LNCAP (cell line): Measurements from ENCODE around the gene TMEM212.

Experiments used
- TF ChIP-seq, protein P1 (sequence below): fragments of 450-650 bp; IDR thresholded peaks from 2 replicates; pipeline ENCODE4 v1.5.1; 2017; ENCODE audit warnings: mild to moderate bottlenecking

TMEM212 gene

DNA sequence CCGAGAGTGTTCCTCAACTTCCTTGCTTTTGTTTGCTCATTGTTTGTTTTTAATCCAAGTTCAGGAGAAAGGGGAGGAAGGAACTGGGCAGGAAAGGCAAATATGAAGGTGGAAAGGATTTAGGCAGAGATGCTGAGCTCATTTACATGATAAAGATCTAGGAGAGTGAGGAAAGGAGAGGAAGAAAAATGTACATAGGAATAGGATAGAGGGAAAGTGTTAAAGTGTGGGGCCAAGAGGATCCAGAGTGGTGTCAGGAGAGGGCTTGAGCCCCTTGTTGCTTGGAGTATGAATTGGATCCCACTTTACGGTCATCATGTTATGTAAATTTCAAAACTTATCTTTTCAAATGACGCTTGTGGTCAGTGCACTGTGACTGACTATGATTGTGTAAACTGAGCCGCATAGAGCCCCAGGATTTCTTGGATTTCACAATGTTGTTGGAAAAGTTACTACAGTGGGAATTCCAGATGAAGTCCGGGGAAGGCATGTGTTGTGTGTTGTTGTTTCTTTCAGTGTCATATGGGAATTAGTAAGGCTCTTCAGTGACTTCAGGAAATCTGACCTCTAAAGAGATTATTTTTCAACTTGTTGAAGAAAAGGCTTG, 17.8 kb upstream of the TMEM212 start:
- TF ChIP-seq, protein P1, sequence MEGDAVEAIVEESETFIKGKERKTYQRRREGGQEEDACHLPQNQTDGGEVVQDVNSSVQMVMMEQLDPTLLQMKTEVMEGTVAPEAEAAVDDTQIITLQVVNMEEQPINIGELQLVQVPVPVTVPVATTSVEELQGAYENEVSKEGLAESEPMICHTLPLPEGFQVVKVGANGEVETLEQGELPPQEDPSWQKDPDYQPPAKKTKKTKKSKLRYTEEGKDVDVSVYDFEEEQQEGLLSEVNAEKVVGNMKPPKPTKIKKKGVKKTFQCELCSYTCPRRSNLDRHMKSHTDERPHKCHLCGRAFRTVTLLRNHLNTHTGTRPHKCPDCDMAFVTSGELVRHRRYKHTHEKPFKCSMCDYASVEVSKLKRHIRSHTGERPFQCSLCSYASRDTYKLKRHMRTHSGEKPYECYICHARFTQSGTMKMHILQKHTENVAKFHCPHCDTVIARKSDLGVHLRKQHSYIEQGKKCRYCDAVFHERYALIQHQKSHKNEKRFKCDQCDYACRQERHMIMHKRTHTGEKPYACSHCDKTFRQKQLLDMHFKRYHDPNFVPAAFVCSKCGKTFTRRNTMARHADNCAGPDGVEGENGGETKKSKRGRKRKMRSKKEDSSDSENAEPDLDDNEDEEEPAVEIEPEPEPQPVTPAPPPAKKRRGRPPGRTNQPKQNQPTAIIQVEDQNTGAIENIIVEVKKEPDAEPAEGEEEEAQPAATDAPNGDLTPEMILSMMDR: no peak

DNA sequence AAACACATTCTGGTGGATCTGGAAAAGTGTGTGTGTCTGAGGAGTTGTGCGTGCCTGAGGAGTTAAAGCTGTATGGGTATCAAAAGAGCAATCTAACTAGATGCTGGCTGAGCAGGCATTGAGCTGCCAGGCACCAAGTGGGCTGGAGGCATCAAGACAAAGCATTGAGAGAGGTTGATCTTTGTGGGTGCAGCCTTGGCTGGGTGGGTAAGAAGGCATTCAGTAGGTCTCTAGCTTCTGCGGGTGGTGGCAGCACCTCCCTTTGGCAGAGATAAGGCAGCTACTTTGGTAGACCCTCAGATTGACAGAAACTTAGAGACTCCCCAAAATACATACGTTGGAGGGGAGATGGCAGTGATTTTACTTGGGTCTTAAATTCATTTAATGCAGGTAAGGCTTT, 15.8 kb upstream of the TMEM212 start:
- TF ChIP-seq, protein P1: no peak

DNA sequence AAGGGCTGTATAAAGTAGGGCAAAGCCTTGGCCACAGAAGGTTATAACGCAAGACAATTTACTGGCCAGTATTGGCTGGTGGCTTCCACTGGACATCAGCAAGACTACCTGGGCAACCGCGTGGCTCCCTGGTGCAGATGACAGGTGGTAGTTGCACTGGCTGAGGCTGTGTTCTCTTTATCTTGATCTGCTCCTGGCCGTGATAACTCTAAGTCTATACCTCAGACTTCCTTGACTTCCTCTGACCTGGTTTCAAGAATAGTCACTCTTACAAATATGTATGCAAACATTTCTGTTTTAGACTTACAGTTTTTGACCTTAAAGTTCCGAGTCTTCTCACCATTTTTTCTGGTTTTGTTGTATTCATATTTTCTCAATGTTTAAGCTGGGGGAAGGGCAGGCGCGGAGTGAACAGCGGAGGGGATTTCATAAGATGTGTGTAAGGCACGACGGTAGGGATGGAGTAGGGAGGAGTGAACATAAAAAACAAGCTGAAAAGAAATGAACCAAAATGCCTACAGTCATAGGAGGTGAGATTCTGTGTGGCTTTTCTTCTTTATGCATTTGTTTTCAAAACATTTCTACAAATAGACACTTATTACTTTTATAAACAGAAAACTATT, 15.2 kb upstream of the TMEM212 start:
- TF ChIP-seq, protein P1: no peak

DNA sequence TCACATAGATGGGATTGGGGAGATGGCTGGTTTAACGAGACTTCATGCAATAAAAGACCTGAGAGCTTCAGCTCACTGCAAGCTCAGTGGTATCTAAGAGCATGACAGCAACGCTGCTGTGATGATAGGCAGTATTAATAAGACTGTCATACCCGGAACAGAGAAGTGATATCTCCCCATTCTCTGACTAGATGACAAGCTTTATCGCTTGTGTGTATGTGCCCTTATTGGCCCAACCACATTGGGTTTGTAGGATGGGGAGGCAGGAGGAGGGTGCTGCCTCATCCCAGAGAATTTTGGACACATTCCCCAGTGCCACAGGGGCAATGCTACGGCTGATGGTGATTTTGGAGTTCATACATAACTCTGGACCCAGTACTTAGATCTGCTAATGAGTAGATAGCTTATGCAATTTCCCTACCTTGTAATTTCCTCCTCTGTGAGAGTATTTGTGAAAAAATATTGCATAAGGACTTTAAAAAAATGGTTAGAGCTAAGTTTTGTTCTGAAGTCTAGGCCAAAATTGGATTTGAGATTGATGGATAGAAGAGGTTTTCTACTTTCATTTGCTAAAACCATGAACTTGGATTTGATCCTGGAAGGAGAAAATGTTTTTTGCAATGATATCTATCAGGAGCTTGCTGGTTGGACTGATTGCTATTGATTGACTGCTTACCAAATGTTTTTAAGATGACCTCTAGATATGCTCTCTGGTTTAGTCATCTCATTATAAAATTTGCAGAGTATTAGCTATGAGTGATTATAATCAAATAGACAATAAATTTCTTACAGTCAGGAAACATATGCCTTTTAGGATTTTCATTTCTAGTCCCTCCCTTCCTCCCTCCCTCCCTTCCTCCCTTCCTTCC, 14.0 kb upstream of the TMEM212 start:
- TF ChIP-seq, protein P1: no peak

DNA sequence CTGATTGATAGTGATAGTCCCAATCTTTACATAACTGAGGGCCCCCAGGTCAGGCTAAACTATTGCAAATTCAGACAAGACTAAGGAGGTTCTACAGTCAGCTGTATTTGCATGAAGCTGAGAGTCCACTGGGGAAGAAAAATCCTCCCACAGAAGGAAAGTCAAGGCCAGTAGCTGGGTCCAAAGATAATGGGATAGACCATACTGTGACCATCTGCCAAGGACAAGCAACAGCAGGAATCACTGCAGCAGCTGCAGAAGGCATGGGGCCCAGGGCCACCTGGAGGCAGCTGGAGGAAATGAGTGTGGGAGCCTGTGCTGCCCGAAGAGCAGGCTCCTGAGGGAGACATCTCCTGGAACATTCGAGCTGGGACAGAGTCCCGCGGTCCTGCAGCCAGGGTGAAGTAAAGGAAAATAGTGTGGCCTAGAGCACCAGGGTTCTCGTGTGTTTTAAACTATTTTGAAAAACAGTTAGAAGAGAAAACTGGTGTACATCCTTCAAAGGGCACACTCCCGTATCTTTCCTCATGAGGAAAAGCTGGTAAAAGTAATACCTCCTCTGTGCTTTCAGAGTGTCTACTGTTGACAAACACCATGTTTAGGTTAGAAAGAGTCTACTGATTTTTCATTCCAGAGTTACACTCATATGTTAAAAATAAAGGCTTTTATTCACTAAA, 13.2 kb upstream of the TMEM212 start:
- TF ChIP-seq, protein P1: peak; percentile 73

DNA sequence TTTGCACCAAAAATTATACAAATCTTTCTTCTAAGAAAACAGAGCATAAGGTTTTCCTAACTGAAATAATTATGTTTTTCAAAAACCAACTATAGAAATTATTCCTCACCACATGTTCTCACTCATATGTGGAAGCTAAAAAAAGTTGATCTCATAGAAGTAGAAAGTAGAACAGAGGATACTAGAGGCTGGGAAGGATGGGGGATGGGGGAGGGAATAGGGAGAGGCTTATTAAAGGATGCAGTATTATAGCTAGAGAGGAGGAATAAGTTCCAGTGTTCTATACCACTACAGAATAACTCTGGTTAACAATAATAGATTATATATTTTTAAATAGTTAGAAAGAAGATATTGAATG, 12.7 kb upstream of the TMEM212 start:
- TF ChIP-seq, protein P1: no peak

DNA sequence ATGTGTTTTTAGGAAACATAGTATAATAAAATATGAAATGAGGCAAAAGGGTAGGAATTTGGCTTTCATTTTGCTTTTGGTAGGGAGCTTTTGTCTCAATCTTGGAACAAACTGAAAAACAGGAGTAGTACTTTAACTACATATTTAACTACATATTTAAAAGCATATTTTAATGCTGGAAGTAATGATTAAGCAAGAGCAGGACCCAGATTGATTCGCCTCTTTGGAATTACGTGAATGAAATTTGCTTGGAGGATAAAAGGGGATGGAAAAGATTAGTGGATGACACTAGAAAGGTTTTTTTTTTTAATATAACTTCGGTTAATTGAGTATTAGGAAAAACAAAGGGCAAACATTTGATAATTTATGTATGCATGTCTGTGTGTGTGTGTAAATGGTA, 11.2 kb upstream of the TMEM212 start:
- TF ChIP-seq, protein P1: no peak
